ENCODE data around the gene MTHFSD.
"Not testable (repeated sequence)": the region's sequence is repeated elsewhere in the genome, so short reads cannot be mapped to it uniquely, and the experiment has no call there.

MTHFSD gene

DNA sequence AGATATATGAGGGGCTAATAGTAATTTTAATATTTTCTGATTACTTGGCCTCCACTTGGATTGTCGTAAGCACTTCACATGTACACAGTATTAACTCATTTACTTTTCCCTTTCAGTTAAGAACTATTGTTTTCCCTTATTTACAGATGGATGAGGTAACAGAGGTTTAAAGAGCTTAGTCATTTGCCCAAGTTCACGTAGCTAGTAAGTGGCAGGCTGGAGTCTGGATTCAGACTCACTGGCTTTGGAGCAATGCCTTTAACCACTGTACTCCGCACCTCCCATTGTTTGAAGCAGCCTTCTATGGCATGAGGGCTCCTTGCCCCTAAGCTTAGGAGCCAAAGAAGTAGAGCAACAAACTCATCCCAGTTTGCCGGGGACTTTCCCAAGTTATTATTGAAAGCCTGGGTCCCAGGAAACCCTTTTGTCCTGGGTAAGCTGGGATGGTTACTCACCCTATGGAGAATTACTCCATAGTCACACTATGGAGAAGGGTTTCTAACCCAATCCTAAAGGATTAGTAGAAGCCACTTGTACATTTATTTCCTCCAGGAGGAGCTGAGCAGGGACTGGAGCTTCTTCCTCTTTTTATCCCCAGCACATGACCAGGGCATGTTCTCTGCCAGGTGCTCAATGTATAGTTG is 35.6 kb upstream of the MTHFSD start:
- TF ChIP-seq POLR2A (IDR thresholded peaks at IDR 0.05; ENCODE audit: low read length) (no peak), GATA1 (IDR thresholded peaks at IDR 0.05; ENCODE audit: low read depth, low read length) (no peak)
- DNase-seq, result no peak

DNA sequence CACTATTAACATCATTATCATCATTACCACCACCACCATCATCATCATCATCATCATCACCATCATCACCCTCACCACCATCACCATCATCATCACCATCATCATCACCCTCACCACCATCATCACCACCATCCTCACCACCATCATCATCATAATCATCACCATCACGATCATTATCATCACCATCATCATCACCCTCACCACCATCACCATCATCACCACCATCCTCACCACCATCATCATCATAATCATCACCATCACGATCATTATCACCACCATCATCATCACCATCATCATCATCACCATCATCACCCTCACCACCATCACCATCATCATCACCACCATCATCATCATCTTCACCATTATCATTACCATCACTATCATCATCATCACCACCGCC is 32.9 kb upstream of the MTHFSD start:
- DNase-seq, result not testable (repeated sequence)

DNA sequence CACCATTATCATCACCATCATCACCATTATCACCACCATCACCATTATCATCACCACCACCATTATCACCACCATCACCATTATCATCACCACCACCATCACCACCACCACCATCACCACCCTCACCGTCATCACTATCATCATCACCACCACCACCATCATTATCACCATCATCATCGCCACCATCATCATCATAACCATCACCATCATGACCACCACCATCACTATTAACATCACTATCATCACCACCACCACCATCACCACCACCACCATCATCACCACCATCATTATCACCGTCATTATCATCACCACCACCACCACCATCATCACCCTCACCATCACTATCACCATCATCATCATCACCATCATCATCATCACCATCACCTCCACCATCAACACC is 32.5 kb upstream of the MTHFSD start:
- no peak for DNase-seq
- TF ChIP-seq GATA1 (IDR thresholded peaks at IDR 0.05; ENCODE audit: low read depth, low read length), result no peak
- no peak for TF ChIP-seq POLR2A (IDR thresholded peaks at IDR 0.05; ENCODE audit: low read length)

DNA sequence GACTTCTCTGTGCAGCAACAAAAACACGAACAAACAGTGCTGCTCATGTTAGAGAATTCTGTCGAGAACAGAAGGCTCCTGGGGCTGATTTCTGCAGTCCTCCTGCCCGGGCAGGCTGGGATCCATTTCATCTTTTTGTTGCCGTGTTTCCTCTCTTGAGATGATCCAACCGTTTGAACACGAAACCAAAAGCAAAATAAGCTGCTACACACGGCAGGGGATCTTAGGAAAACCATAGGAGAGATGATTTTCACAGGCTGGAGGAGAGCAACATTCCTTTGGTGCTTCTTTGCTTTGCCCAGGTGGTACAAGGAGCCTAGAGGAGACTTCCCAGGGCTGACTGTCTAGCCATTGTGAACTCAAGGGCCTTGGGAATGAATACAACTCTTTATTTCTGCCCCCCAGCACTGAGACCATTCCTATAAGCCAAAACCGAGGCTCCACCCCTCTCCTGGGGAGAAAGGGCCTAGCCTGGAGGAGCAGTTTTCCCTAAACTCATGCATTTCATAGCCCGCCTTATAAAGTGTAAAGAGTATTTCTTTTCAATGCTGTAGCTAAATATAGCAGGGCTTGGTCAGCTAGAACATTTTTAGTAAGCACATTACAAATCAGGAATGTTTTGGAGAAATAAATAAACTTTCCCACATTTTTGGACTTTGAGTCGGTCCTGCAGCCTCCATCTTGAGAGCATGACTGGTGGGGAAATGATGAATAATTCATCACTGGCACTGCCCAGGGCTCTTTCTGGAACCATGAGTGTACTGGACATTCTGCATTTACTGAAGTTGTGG is 31.0 kb upstream of the MTHFSD start:
- no peak for TF ChIP-seq POLR2A (IDR thresholded peaks at IDR 0.05; ENCODE audit: low read length)
- TF ChIP-seq GATA1 (IDR thresholded peaks at IDR 0.05; ENCODE audit: low read depth, low read length), result no peak
- DNase-seq, result no peak

DNA sequence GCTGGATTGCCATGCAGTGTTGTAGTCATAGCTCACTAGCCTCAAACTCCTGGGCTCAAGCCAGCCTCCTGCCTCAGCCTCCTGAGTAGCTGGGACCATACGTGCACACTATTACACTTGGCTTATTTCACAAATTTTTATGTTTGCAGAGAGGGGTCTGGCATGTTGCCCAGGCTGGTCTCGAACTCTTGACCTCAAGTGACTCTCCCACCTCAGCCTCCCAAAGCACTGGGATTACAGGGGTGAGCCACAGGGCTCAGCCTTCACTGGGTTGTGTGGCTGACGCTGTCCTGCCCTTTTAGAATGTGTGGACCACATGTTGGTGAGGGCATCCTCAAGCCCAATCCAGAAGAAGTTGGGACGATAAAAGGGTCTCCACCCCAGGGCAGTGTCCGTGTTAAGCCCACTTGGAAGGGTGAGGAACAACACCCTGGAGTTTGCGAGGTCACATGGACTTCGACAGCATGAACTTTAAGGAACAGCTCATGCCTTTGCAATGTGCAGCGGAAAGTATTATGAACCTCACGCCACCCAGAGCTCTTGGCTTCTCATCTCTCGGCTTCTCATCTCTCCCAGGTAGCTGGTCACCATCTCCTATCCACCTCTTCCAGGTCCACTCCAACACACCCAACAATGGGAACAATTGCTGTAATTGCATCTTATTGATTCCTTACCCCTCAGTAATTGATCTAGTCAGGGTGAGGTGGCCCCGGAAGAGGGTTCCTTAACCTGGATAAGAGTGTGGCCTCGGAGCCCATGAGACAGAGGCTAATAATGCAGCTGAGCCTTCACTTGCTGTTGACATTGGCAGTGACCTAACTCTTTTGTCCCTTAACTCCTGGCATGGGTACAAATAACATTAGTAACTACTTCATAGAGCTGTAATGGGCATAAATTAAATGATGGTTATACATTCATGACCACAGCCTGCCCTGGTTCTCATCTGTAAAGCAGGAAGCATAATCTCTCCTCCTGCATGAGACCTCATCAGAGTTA is 30.0 kb upstream of the MTHFSD start:
- no peak for DNase-seq
- TF ChIP-seq GATA1 (IDR thresholded peaks at IDR 0.05; ENCODE audit: low read depth, low read length) (no peak), POLR2A (IDR thresholded peaks at IDR 0.05; ENCODE audit: low read length) (no peak)

DNA sequence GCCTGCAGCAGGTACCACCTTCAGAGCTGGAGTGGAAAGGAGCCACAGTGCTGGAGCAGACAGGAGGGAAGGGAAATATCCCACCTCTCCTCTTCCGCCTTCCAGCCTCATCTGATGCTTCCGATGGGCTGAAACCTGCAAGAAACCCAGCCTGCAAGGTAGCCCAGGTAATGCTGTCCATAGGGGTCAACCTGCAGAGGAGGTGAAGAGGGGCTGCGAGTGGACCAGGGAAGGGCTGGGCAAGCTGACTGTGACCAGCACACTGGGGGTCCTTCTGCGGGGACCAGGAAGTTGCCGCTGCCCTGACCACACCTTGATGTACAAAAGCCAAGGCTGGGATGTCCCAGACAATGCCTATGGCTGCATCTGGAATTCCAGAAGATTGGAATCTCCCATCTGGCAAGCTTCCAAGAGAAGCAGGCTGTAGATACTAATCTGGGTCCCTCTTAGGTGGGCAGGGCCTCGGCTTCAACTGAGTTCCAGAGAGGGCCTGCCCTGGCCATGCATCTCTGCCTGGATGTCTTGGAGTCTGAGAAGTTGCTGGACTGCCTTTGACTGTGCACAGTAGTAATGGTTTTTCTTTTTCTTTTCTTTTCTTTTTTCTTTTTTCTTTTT is 29.1 kb upstream of the MTHFSD start:
- TF ChIP-seq GATA1 (IDR thresholded peaks at IDR 0.05; ENCODE audit: low read depth, low read length) (no peak), POLR2A (IDR thresholded peaks at IDR 0.05; ENCODE audit: low read length) (no peak)
- DNase-seq, result no peak

DNA sequence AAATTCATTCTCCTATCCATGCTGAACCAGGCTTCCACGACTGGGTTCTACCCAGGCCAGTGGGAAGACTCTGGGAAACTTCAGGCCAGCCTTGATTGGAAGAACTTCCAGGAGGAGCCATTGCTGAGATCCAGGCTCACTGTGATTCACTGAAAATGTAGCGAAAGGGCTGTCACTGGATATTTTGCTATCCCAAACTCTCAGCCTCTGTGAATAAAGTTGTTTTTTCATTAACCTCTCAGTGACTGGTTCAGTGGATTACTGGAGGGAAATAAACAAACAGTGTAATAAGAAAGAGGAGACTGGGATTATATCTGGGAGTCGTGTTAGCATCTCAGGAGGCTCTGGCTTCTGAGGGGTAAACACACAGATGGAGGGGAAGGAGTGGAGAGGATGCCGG is 26.4 kb upstream of the MTHFSD start:
- TF ChIP-seq GATA1 (IDR thresholded peaks at IDR 0.05; ENCODE audit: low read depth, low read length) (no peak), POLR2A (IDR thresholded peaks at IDR 0.05; ENCODE audit: low read length) (no peak)
- DNase-seq, result no peak

DNA sequence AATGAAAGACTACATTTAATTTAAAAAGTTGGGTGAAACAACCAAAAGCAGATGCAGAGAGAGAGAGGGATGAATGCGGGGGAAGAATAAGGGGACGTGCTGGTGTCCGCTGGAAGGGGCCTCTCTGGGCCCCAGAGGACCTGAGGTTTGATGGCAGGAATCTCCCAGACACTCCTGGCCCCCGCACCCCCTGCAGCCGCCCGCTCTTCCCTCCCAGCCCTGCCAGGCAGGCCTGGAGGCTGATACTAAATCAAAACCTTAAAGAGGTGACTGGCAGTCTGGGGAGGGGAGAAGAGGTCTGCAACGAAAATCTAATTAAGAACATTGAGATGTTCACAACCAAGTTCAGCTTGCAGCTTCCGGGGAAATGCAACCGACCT is 25.7 kb upstream of the MTHFSD start:
- TF ChIP-seq GATA1 (IDR thresholded peaks at IDR 0.05; ENCODE audit: low read depth, low read length) (no peak), POLR2A (IDR thresholded peaks at IDR 0.05; ENCODE audit: low read length) (no peak)
- DNase-seq, result no peak

DNA sequence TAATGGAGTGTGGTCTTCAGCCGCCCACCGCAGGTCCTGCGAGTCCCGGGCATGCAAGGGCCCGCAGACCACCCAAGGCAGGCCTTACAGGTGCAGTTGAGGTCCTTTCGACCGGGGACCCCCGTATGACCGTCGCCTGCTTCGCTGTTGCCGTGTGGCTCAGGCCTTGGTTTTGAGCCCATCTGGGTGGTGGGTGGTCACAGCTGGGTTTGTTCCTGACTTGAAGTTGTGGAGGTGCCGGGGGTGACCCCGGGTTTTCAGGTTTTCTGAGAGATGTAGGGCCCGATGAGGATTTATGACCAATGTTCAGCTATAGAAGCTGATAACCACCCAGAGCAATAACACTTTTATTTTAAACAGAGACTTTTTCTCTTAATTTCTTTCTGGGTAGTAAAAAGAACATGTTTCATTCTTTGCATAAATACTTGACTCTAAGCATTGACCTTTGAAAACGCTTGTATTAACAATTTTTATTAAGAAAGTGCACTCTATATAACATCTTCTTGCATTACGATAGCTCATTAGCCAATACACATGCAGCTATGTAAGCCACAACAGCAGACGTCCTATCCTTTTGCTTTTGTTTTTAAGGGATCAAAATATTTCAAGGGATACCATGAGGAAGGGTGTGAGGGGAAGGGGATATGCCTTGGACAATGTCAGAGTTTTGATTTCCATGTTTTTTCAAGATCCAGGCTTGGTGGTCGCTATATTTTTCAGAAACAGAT is 25.2 kb upstream of the MTHFSD start:
- TF ChIP-seq GATA1 (IDR thresholded peaks at IDR 0.05; ENCODE audit: low read depth, low read length) (no peak), POLR2A (IDR thresholded peaks at IDR 0.05; ENCODE audit: low read length) (no peak)

DNA sequence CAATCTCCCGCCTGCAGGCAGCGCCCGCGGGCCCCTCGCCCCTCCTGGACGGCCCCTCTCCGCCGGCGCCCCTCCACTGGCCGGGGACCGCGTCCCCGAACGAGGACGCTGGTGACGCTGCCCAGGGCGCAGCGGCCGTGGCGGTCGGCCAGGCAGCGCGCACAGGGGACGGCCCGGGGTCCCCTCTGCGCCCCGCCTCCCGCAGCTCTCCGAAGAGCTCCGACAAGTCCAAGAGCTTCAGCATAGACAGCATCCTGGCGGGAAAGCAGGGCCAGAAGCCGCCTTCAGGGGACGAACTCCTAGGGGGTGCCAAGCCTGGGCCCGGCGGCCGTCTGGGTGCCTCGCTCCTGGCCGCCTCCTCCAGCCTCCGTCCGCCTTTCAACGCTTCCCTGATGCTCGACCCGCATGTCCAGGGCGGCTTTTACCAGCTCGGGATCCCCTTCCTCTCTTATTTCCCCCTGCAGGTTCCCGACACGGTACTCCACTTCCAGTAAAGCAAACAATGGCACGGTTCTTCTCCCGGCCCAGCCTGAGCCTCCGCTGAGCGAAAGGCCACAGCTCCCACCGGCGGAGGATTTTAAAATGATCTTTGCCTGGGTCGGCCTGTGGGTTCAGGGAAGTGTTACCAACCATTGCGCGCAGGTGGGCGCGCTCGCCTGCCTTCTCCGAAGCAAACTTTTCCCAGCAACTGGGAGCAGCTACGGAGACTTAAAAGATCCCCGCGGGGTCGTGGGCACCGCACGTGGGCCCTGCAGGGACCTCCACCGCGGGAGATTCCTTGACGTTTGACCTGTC is 24.4 kb upstream of the MTHFSD start:
- no peak for TF ChIP-seq POLR2A (IDR thresholded peaks at IDR 0.05; ENCODE audit: low read length)
- TF ChIP-seq GATA1 (IDR thresholded peaks at IDR 0.05; ENCODE audit: low read depth, low read length), result no peak
- DNase-seq, result no peak

More for the DNA sequence above, 25.2 kb upstream of the MTHFSD start:
- no peak for DNase-seq

DNA sequence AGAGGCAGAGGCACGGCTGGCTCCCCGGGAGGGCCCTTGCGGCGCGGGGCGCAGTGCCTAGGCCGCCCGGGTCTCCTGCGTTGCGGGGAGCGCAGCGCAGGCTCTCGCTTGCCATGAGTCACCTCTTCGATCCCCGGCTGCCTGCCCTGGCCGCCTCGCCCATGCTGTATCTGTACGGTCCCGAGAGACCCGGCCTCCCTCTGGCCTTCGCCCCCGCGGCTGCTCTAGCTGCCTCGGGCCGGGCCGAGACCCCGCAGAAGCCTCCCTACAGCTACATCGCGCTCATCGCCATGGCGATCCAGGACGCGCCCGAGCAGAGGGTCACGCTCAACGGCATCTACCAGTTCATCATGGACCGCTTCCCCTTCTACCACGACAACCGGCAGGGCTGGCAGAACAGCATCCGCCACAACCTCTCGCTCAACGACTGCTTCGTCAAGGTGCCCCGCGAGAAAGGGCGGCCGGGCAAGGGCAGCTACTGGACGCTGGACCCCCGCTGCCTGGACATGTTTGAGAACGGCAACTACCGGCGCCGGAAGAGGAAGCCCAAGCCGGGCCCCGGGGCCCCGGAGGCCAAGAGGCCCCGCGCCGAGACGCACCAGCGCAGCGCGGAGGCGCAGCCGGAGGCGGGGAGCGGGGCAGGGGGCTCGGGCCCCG is 23.7 kb upstream of the MTHFSD start:
- DNase-seq, result no peak
- TF ChIP-seq POLR2A (IDR thresholded peaks at IDR 0.05; ENCODE audit: low read length) (no peak), GATA1 (IDR thresholded peaks at IDR 0.05; ENCODE audit: low read depth, low read length) (no peak)

DNA sequence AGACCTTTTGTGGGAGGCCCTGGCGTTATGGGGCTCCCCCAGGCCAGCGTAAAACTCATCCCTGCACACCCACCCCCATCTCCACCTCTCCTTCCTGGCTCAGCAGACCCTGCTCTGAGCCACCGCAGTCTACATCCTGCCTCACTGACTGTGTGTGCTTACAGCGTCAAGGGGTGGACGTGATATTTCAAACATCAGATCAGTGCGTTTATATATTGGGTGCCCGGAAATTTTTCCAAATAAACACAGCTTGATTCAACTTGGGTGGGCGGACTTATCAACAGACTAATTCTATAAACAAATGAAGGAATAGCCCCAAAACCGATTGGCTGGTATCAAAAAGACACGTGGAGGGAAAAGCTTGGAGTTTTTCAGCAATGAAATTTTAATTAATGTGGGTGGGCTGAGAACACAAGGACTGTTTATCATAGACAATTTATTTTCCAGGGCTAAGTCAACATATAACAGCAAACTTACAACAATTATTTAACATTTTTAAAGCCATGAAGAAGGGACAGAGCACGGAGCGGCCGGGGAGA is 23.1 kb upstream of the MTHFSD start, which contains the start of gene FOXL1:
Gene FOXL1 (plus strand): TSS at position 489 of the 539 bp plus-strand sequence. CDS start 175 bp downstream, outside the sequence.
- no peak for DNase-seq

More for the DNA sequence above, 23.1 kb upstream of the MTHFSD start, which contains the start of gene FOXL1:
- TF ChIP-seq GATA1 (IDR thresholded peaks at IDR 0.05; ENCODE audit: low read depth, low read length), result no peak
- no peak for TF ChIP-seq POLR2A (IDR thresholded peaks at IDR 0.05; ENCODE audit: low read length)

Data from erythroblast (primary cell).